ENCODE results near the gene RABEP2.

RABEP2 gene

GRCh38 chr16:28879261-28879840 lies 45.7 kb downstream of the RABEP2 start:
- Histone ChIP-seq H3K9me3 (replicated peaks in 1 of 2; ENCODE audit: control insufficient read depth in 2 of 2, insufficient read depth in 1 of 2, low read depth in 1 of 2, low read length in 2 of 2) (no peaks in the 10 kb centered on the region), H3K27ac (replicated peaks; ENCODE audit: low read length) (peak overlapping the region; percentile 68), H2AK5ac (ENCODE audit: low read depth, low read length) (peak overlapping the region; percentile 85), H3K4ac (ENCODE audit: low read length) (peak overlapping the region; percentile 99), H2AFZ (ENCODE audit: low read length) (peak overlapping the region; percentile 82), H3K4me1 (ENCODE audit: control insufficient read depth in 2 of 2, insufficient read depth in 1 of 2, low read depth in 1 of 2, low read length in 2 of 2) (peaks cover 18 to 60% of the 10 kb centered on the region in 2 donors), H3K14ac (ENCODE audit: low read length) (peak overlapping the region; percentile 98), H2BK5ac (ENCODE audit: low read length) (no peak overlapping the region), H2BK12ac (ENCODE audit: low read length) (no peak overlapping the region), H4K91ac (ENCODE audit: low read depth, low read length, poor library complexity) (no peak overlapping the region), H3K4me3 (ENCODE audit: low read length in 2 of 2) (peak overlapping the region; percentile 58 to 87), H3K18ac (ENCODE audit: low read length) (peak overlapping the region; percentile 97), H2BK15ac (ENCODE audit: low read length) (peak overlapping the region; percentile 74), H3K27me3 (ENCODE audit: control insufficient read depth in 3 of 3, insufficient read depth in 3 of 3, low read depth in 1 of 3, low read length in 3 of 3) (peaks cover 0 to 4% (median 0%) of the 10 kb centered on the region in 3 experiments), H3K79me1 (ENCODE audit: low read depth, low read length) (peaks cover 3% of the 10 kb centered on the region), H3K4me2 (ENCODE audit: insufficient read depth, low read length, poor library complexity, severe bottlenecking) (peak overlapping the region; percentile 89), H3K23ac (ENCODE audit: low read depth, low read length, poor library complexity) (peak overlapping the region; percentile 44), H4K8ac (ENCODE audit: low read depth, low read length) (no peak overlapping the region), H3K9ac (ENCODE audit: low read depth, low read length, poor library complexity) (peak overlapping the region; percentile 86), H2BK120ac (ENCODE audit: low read depth, low read length) (no peak overlapping the region), H3K36me3 (replicated peaks in 1 of 2; ENCODE audit: control insufficient read depth in 2 of 2, insufficient read depth in 2 of 2, low read length in 2 of 2) (peaks cover 3 to 4% of the 10 kb centered on the region in 2 donors)
- no CpG with 5 or more reads among the region's 27 CpGs for WGBS, 2 donors (ENCODE audit: extremely low coverage in 2 of 2, insufficient read length in 2 of 2, insufficient replicate concordance in 1 of 2)
- no peak for DNase-seq (ENCODE audit: low spot score)

GRCh38 chr16:28878083-28878926 lies 46.7 kb downstream of the RABEP2 start, which contains the start of gene ATP2A1:
Gene ATP2A1, plus strand, starts transcription at chr16:28878488. Its CDS starts 184 bp downstream, at chr16:28878672.
- Histone ChIP-seq H3K23ac (ENCODE audit: low read depth, low read length, poor library complexity) (peak within 1 kb of the TSS; percentile 65), H2BK12ac (ENCODE audit: low read length) (no peak within 1 kb of the TSS), H3K9me3 (replicated peaks in 1 of 2; ENCODE audit: control insufficient read depth in 2 of 2, insufficient read depth in 1 of 2, low read depth in 1 of 2, low read length in 2 of 2) (no peaks in the 10 kb centered on the region), H2BK15ac (ENCODE audit: low read length) (peak within 1 kb of the TSS; percentile 74), H3K27me3 (ENCODE audit: control insufficient read depth in 3 of 3, insufficient read depth in 3 of 3, low read depth in 1 of 3, low read length in 3 of 3) (peaks cover 0 to 4% (median 0%) of the 10 kb centered on the region in 3 experiments), H4K91ac (ENCODE audit: low read depth, low read length, poor library complexity) (no peak within 1 kb of the TSS), H2AFZ (ENCODE audit: low read length) (peak within 1 kb of the TSS; percentile 82), H3K14ac (ENCODE audit: low read length) (peak within 1 kb of the TSS; percentile 98), H3K18ac (ENCODE audit: low read length) (peak within 1 kb of the TSS; percentile 97), H2BK120ac (ENCODE audit: low read depth, low read length) (no peak within 1 kb of the TSS), H2BK5ac (ENCODE audit: low read length) (peak within 1 kb of the TSS; percentile 26), H3K9ac (ENCODE audit: low read depth, low read length, poor library complexity) (peak within 1 kb of the TSS; percentile 86), H3K4me3 (ENCODE audit: low read length in 2 of 2) (peak within 1 kb of the TSS; percentile 58 to 87), H3K36me3 (replicated peaks in 1 of 2; ENCODE audit: control insufficient read depth in 2 of 2, insufficient read depth in 2 of 2, low read length in 2 of 2) (peaks cover 9 to 12% of the 10 kb centered on the region in 2 donors), H3K27ac (replicated peaks; ENCODE audit: low read length) (no peak within 1 kb of the TSS), H3K79me1 (ENCODE audit: low read depth, low read length) (peaks cover 3% of the 10 kb centered on the region), H3K4me1 (ENCODE audit: control insufficient read depth in 2 of 2, insufficient read depth in 1 of 2, low read depth in 1 of 2, low read length in 2 of 2) (peaks cover 18 to 54% of the 10 kb centered on the region in 2 donors), H3K4me2 (ENCODE audit: insufficient read depth, low read length, poor library complexity, severe bottlenecking) (peak within 1 kb of the TSS; percentile 89), H3K4ac (ENCODE audit: low read length) (peak within 1 kb of the TSS; percentile 99), H2AK5ac (ENCODE audit: low read depth, low read length) (peak within 1 kb of the TSS; percentile 85), H4K8ac (ENCODE audit: low read depth, low read length) (no peak within 1 kb of the TSS)
- no peak for DNase-seq (ENCODE audit: low spot score)
- no CpG with 5 or more reads among the region's 25 CpGs for whole genome bisulfite sequencing, 2 donors (ENCODE audit: extremely low coverage in 2 of 2, insufficient read length in 2 of 2, insufficient replicate concordance in 1 of 2)

GRCh38 chr16:28877655-28878000 lies 47.4 kb downstream of the RABEP2 start:
- Histone ChIP-seq H3K9me3 (replicated peaks in 1 of 2; ENCODE audit: control insufficient read depth in 2 of 2, insufficient read depth in 1 of 2, low read depth in 1 of 2, low read length in 2 of 2) (no peaks in the 10 kb centered on the region), H3K9ac (ENCODE audit: low read depth, low read length, poor library complexity) (no peak overlapping the region), H2AFZ (ENCODE audit: low read length) (no peak overlapping the region), H3K27me3 (ENCODE audit: control insufficient read depth in 3 of 3, insufficient read depth in 3 of 3, low read depth in 1 of 3, low read length in 3 of 3) (peaks cover 0 to 4% (median 0%) of the 10 kb centered on the region in 3 experiments), H3K79me1 (ENCODE audit: low read depth, low read length) (peaks cover 8% of the 10 kb centered on the region), H3K36me3 (replicated peaks in 1 of 2; ENCODE audit: control insufficient read depth in 2 of 2, insufficient read depth in 2 of 2, low read length in 2 of 2) (peaks cover 14 to 19% of the 10 kb centered on the region in 2 donors), H3K27ac (replicated peaks; ENCODE audit: low read length) (no peak overlapping the region), H2BK5ac (ENCODE audit: low read length) (no peak overlapping the region), H2BK15ac (ENCODE audit: low read length) (no peak overlapping the region), H2BK12ac (ENCODE audit: low read length) (no peak overlapping the region), H3K4me2 (ENCODE audit: insufficient read depth, low read length, poor library complexity, severe bottlenecking) (no peak overlapping the region), H2AK5ac (ENCODE audit: low read depth, low read length) (no peak overlapping the region), H4K8ac (ENCODE audit: low read depth, low read length) (no peak overlapping the region), H3K18ac (ENCODE audit: low read length) (no peak overlapping the region), H3K4me1 (ENCODE audit: control insufficient read depth in 2 of 2, insufficient read depth in 1 of 2, low read depth in 1 of 2, low read length in 2 of 2) (peaks cover 18 to 48% of the 10 kb centered on the region in 2 donors), H4K91ac (ENCODE audit: low read depth, low read length, poor library complexity) (no peak overlapping the region), H3K4me3 (ENCODE audit: low read length in 2 of 2) (no peak overlapping the region), H3K4ac (ENCODE audit: low read length) (no peak overlapping the region), H2BK120ac (ENCODE audit: low read depth, low read length) (no peak overlapping the region), H3K23ac (ENCODE audit: low read depth, low read length, poor library complexity) (no peak overlapping the region), H3K14ac (ENCODE audit: low read length) (no peak overlapping the region)
- DNase-seq (ENCODE audit: low spot score) = no peak
- no CpG with 5 or more reads among the region's 2 CpGs for WGBS, 2 donors (ENCODE audit: extremely low coverage in 2 of 2, insufficient read length in 2 of 2, insufficient replicate concordance in 1 of 2)
